Measurements from ENCODE around the gene DOCK4. TPM values are rescaled to one million over a fixed set of nuclear protein-coding genes. Genes with fewer than 3 reads are reported as not detected.

DOCK4 gene
- total RNA-seq, 1 donor from 2014 or later: 32.2 TPM

DNA sequence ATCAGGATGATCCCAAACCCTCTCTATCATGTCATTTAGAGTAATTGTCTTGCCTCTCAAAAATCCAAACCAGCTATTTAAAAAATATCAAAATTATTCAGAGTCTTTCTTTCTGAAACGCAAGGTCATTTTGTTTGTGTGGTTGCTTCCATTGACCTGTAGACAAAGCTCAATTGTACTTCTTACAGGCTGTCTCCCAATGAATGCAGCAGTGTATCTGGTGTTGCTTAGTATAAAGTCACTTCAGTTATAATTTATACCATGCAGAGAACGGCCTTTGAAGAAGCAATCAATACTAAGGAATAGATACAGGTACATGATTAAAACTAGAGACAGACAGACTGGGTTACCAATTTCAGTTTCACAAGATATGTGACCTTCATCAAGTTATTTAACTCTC lies 80.9 kb downstream of the DOCK4 start:
- Histone ChIP-seq H3K4me3 (ENCODE audit: insufficient read depth, low read depth, low read length) (no peak overlapping the region), H3K79me2 (ENCODE audit: insufficient read depth, low read length) (no peaks in the 10 kb centered on the region), H3K4me1 (ENCODE audit: insufficient read depth, low read length) (no peaks in the 10 kb centered on the region), H3K27me3 (ENCODE audit: insufficient read depth, low read length) (no peaks in the 10 kb centered on the region), H3K4me2 (ENCODE audit: low read length) (no peak overlapping the region), H2AFZ (ENCODE audit: low read depth, low read length) (no peak overlapping the region), H3K9ac (ENCODE audit: low read length) (no peak overlapping the region), H3K9me3 (ENCODE audit: insufficient read depth, low read depth, low read length) (no peaks in the 10 kb centered on the region), H3K36me3 (ENCODE audit: insufficient read depth, low read length) (no peaks in the 10 kb centered on the region), H3K27ac (ENCODE audit: low read depth, low read length) (no peak overlapping the region), H4K20me1 (ENCODE audit: insufficient read depth, low read length) (no peaks in the 10 kb centered on the region)
- Mint-ChIP-seq H3K4me3 (ENCODE audit: unreplicated experiment) (no peak overlapping the region), H3K4me1 (ENCODE audit: low read depth, unreplicated experiment) (peaks cover 8% of the 10 kb centered on the region), H3K36me3 (ENCODE audit: low read depth, unreplicated experiment) (peaks cover 1% of the 10 kb centered on the region), H3K27me3 (ENCODE audit: low read depth, unreplicated experiment) (no peaks in the 10 kb centered on the region), H3K27ac (ENCODE audit: unreplicated experiment) (no peak overlapping the region), H3K9me3 (ENCODE audit: unreplicated experiment) (no peaks in the 10 kb centered on the region)
- FAIRE-seq: no peak
- no peak for DNase-seq (ENCODE audit: low read depth)
- TF ChIP-seq CTCF (IDR thresholded peaks at IDR 0.05; ENCODE audit: insufficient read depth, low read depth, low read length): no peak
- TF ChIP-seq EZH2 (IDR thresholded peaks at IDR 0.05; ENCODE audit: insufficient read depth, low read length): no peak

DNA sequence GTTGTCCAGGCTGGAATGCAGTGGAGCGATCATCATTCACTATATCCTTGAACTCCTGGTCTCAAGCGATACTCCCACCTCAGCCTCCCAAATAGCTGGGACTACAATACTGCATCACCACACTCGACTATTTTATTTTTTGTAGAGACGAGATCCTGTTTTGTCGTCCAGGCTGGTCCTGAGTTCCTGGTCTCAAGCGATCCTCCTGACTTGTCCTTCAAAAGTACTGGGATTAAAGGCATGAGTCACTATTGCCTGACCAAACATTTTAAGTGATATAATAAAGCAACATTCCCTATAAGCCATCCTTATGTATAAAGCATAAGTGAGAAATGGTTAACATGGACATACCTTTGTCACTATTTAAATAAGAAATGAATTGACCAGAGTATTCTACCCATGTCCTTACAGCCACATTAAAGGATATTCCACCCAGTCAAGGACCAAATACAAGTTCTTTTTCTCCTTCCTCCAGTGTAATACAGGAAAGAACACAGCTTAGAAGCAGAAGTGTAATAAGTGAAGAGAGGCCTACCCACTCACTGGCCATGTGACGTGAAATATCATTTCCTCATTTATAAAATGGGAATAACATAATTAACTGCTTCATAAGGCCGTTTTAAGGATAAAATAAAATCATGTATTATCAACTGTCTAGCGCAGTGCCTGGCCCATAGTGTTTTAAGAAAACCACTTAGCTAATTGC lies 82.0 kb downstream of the DOCK4 start:
- no peak for DNase-seq (ENCODE audit: low read depth)
- FAIRE-seq: no peak
- peaks cover 8% of the 10 kb centered on the region for H3K4me1 Mint-ChIP-seq (ENCODE audit: low read depth, unreplicated experiment)
- no peak overlapping the region for H3K4me3 ChIP-seq (ENCODE audit: insufficient read depth, low read depth, low read length)
- peaks cover 1% of the 10 kb centered on the region for H3K36me3 Mint-ChIP-seq (ENCODE audit: low read depth, unreplicated experiment)
- no peak overlapping the region for H3K27ac ChIP-seq (ENCODE audit: low read depth, low read length)
- no peaks in the 10 kb centered on the region for H3K27me3 Mint-ChIP-seq (ENCODE audit: low read depth, unreplicated experiment)
- TF ChIP-seq EZH2 (IDR thresholded peaks at IDR 0.05; ENCODE audit: insufficient read depth, low read length) (no peak), CTCF (IDR thresholded peaks at IDR 0.05; ENCODE audit: insufficient read depth, low read depth, low read length) (no peak)
- H3K4me1 ChIP-seq (ENCODE audit: insufficient read depth, low read length): no peaks in the 10 kb centered on the region
- H3K79me2 ChIP-seq (ENCODE audit: insufficient read depth, low read length): no peaks in the 10 kb centered on the region
- no peaks in the 10 kb centered on the region for H4K20me1 ChIP-seq (ENCODE audit: insufficient read depth, low read length)
- H3K36me3 ChIP-seq (ENCODE audit: insufficient read depth, low read length): no peaks in the 10 kb centered on the region
- H3K4me2 ChIP-seq (ENCODE audit: low read length): no peak overlapping the region
- no peaks in the 10 kb centered on the region for H3K27me3 ChIP-seq (ENCODE audit: insufficient read depth, low read length)
- H3K9me3 ChIP-seq (ENCODE audit: insufficient read depth, low read depth, low read length): no peaks in the 10 kb centered on the region
- no peak overlapping the region for H3K27ac Mint-ChIP-seq (ENCODE audit: unreplicated experiment)
- H3K9me3 Mint-ChIP-seq (ENCODE audit: unreplicated experiment): no peaks in the 10 kb centered on the region
- no peak overlapping the region for H3K4me3 Mint-ChIP-seq (ENCODE audit: unreplicated experiment)
- no peak overlapping the region for H2AFZ ChIP-seq (ENCODE audit: low read depth, low read length)
- H3K9ac ChIP-seq (ENCODE audit: low read length): no peak overlapping the region

DNA sequence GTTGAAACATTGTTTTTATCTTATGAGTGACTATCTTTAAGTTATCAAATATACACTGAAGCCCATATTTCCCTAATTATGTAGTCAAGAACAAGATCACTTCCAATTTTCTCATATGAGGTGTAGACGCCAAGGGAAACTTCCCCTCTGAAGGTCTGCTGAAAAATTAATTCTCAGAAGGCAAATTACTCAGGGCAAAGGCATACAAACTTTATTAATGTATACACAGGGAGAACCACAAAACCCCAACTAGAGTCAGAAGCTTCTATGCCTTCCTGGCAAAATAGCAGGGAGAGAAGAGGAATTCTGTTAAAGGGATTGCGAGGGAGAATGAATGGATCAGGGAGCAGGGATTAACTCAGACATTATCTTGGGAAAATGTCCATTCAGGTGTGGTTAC lies 83.4 kb downstream of the DOCK4 start:
- H3K4me1 ChIP-seq (ENCODE audit: insufficient read depth, low read length): no peaks in the 10 kb centered on the region
- H3K4me2 ChIP-seq (ENCODE audit: low read length): no peak overlapping the region
- Mint-ChIP-seq H3K9me3 (ENCODE audit: unreplicated experiment) (no peaks in the 10 kb centered on the region), H3K36me3 (ENCODE audit: low read depth, unreplicated experiment) (peaks cover 1% of the 10 kb centered on the region), H3K27me3 (ENCODE audit: low read depth, unreplicated experiment) (no peaks in the 10 kb centered on the region), H3K4me3 (ENCODE audit: unreplicated experiment) (no peak overlapping the region), H3K4me1 (ENCODE audit: low read depth, unreplicated experiment) (peaks cover 7% of the 10 kb centered on the region), H3K27ac (ENCODE audit: unreplicated experiment) (no peak overlapping the region)
- peaks cover under 1% of the 10 kb centered on the region for H4K20me1 ChIP-seq (ENCODE audit: insufficient read depth, low read length)
- H3K4me3 ChIP-seq (ENCODE audit: insufficient read depth, low read depth, low read length): no peak overlapping the region
- no peaks in the 10 kb centered on the region for H3K36me3 ChIP-seq (ENCODE audit: insufficient read depth, low read length)
- H2AFZ ChIP-seq (ENCODE audit: low read depth, low read length): no peak overlapping the region
- TF ChIP-seq EZH2 (IDR thresholded peaks at IDR 0.05; ENCODE audit: insufficient read depth, low read length) (no peak), CTCF (IDR thresholded peaks at IDR 0.05; ENCODE audit: insufficient read depth, low read depth, low read length) (no peak)
- FAIRE-seq (no peak), DNase-seq (ENCODE audit: low read depth) (no peak)
- H3K79me2 ChIP-seq (ENCODE audit: insufficient read depth, low read length): no peaks in the 10 kb centered on the region
- no peak overlapping the region for H3K27ac ChIP-seq (ENCODE audit: low read depth, low read length)
- H3K9ac ChIP-seq (ENCODE audit: low read length): no peak overlapping the region
- no peaks in the 10 kb centered on the region for H3K27me3 ChIP-seq (ENCODE audit: insufficient read depth, low read length)
- no peaks in the 10 kb centered on the region for H3K9me3 ChIP-seq (ENCODE audit: insufficient read depth, low read depth, low read length)
